ENCODE data around the gene SPEF2.

- no peak for TF ChIP-seq POU2F2 (IDR thresholded peaks at IDR 0.05; ENCODE audit: low read depth, low read length)
- no peak for TF ChIP-seq POLR2A (IDR thresholded peaks at IDR 0.05; ENCODE audit: low read depth, low read length)
- no peak for TF ChIP-seq POLR2AphosphoS5 (IDR thresholded peaks at IDR 0.05; ENCODE audit: low read depth, low read length)
- TF ChIP-seq TAF1 (IDR thresholded peaks at IDR 0.05; ENCODE audit: low read depth, low read length) = no peak
- no peak for TF ChIP-seq SPI1 (IDR thresholded peaks at IDR 0.05; ENCODE audit: low read depth, low read length)
- no peak for TF ChIP-seq PAX5 (IDR thresholded peaks at IDR 0.05; ENCODE audit: insufficient read depth, low read length, severe bottlenecking)
These were observed 65.8 kb downstream of the SPEF2 start for GRCh38 chr5:35683466-35683865.

All from GM12891 (cell line).